Erythroblast (primary cell): ENCODE measurements around the gene RIMS1.

ENCODE experiments used
- GATA1 ChIP-seq: IDR thresholded peaks from 2 replicates; pipeline ENCODE4 v1.6.1; 2011; ENCODE audit warnings: low read depth, mild to moderate bottlenecking, control low read depth, low read length, moderate library complexity
- POLR2A ChIP-seq: IDR thresholded peaks from 2 replicates; pipeline ENCODE4 v1.6.1; 2011; ENCODE audit warnings: mild to moderate bottlenecking, low read length

- TF ChIP-seq POLR2A (no peak), GATA1 (no peak)
Measured at GRCh38 chr6:72288592-72288991, 402.2 kb downstream of the RIMS1 start.
